Measurements from ENCODE around the gene SNX8. TPM values are rescaled to one million over a fixed set of nuclear protein-coding genes. Genes with fewer than 3 reads are reported as not detected.

The SNX8 gene
- total RNA-seq, 2 donors from 2014 or later: 10.7 to 29.2 TPM

DNA sequence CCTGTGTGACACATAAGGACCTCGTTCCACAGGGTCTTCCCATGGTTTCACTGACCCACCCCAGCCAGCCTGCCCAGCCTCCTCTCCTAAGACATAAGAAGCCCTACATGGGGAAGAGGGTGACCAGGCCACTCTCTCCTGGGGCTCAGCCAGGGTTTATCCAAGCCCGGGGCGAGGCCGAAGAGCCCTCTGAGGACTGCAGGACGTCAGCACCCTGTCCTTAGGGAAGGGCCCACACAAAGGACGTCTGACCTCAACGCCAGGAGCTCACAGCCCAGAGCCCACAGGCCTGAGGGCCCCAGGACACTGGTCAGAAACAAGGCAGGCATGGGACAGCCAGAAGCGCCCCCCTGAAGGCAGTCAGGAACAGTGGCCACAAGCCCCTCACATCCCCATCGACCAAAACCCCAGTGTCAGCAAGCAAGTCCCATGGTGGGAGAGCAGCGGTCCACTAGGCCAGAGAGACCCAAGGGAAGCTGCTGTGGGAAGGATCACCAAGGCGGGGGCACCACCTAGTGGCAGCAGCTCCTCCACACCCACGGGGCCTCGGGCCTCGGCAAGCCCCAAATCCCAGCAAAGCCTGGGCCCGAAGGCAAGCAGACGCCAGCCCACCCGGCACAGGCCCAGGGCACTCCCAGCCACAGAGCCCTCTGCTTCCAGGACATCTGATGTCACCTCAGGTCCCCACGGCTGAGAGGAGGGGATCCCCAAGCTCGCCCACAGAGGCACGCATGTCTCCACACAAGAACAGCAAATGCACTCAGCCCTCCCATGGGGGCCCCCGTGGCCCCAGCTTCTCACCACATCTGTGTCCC lies 104.9 kb downstream of the SNX8 start:
- intact Hi-C loops (cut with DNase I): loop anchor here (2.0 kb wide), 2 partner anchors 105 to 631 kb away; no protein-coding TSS in a partner anchor
- peak; percentile 61 for DNase-seq (ENCODE audit: low spot score)
- TF ChIP-seq, protein P1, sequence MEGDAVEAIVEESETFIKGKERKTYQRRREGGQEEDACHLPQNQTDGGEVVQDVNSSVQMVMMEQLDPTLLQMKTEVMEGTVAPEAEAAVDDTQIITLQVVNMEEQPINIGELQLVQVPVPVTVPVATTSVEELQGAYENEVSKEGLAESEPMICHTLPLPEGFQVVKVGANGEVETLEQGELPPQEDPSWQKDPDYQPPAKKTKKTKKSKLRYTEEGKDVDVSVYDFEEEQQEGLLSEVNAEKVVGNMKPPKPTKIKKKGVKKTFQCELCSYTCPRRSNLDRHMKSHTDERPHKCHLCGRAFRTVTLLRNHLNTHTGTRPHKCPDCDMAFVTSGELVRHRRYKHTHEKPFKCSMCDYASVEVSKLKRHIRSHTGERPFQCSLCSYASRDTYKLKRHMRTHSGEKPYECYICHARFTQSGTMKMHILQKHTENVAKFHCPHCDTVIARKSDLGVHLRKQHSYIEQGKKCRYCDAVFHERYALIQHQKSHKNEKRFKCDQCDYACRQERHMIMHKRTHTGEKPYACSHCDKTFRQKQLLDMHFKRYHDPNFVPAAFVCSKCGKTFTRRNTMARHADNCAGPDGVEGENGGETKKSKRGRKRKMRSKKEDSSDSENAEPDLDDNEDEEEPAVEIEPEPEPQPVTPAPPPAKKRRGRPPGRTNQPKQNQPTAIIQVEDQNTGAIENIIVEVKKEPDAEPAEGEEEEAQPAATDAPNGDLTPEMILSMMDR (IDR thresholded peaks at IDR 0.05): peak; percentile 44 to 85 (median 68)
- no peak for TF ChIP-seq POLR2A (IDR thresholded peaks at IDR 0.05)
- no peak for TF ChIP-seq POLR2AphosphoS5 (IDR thresholded peaks at IDR 0.05)
- H3K4me3 ChIP-seq: no peak overlapping the region
- H3K27me3 ChIP-seq (replicated peaks; ENCODE audit: insufficient read depth): no peaks in the 10 kb centered on the region
- no peak overlapping the region for H3K27ac ChIP-seq
- H3K4me1 ChIP-seq (replicated peaks): no peaks in the 10 kb centered on the region
- 46% methylated on average over 19 of the region's 21 CpGs for WGBS
- H3K9me3 ChIP-seq: no peaks in the 10 kb centered on the region
- H3K36me3 ChIP-seq: no peaks in the 10 kb centered on the region

DNA sequence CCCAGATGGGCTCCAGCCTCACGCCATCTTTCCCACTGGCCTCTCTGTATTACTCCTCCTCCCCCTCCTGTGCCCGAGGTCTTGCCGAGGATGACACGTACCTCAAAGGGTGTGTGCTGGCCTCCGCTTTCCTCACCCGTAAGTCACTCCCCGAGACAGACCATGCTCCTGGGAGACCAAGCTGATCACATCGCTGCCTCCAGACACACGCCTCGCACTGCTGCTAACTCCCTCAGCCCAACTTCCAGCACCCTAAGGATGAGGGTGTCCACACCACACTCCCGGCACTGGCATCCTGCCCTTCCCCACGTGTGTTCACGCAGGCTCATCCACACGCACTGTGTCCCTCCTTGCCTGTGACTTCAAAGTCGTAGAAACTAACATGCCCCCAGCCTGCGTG lies 105.5 kb downstream of the SNX8 start:
- no peak overlapping the region for H3K27ac ChIP-seq
- H3K4me1 ChIP-seq (replicated peaks): no peaks in the 10 kb centered on the region
- intact Hi-C loops (cut with DNase I): loop anchor here (2.0 kb wide), 2 partner anchors 104 to 630 kb away; no protein-coding TSS in a partner anchor
- WGBS: 95% methylated on average over 16 of the region's 16 CpGs
- no peak overlapping the region for H3K4me3 ChIP-seq
- no peaks in the 10 kb centered on the region for H3K36me3 ChIP-seq
- no peaks in the 10 kb centered on the region for H3K9me3 ChIP-seq
- DNase-seq (ENCODE audit: low spot score): no peak
- TF ChIP-seq, protein P1 (IDR thresholded peaks at IDR 0.05): no peak
- TF ChIP-seq POLR2A (IDR thresholded peaks at IDR 0.05): no peak
- TF ChIP-seq POLR2AphosphoS5 (IDR thresholded peaks at IDR 0.05): no peak
- no peaks in the 10 kb centered on the region for H3K27me3 ChIP-seq (replicated peaks; ENCODE audit: insufficient read depth)

DNA sequence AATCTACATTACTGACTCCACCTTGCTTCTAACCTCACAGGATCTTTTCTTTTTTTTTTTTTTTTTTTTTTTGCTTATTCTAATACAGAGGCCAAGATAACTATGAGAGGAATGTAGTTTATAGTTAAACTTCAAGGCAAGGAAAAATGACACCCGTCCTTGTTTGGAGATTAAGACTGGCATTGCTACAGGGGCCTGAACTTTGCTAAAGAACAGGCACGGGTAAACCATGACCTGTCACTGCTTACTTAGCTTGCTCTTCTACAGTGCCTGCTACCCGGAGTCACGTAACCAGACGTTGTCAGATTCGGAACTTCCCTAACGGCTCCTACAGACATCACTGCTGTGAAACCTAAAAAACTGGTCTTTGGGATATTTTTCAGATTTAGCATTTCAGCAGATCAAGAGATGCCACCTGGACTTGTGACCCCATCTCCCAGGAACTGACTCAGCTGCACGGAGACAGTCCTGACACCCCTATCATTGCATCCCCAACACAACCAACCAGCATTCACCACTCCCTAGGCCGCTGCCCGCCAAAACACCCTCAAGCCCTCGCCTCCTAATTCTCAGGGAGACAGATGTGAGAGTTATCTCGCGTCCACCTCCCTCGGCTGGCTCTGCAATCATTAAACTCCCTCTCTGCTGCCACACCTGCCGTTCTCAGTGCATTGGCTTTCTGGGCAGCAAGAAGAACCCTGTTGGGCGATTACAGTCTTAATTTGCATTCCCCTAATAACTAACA lies 109.0 kb downstream of the SNX8 start:
- TF ChIP-seq, protein P1 (IDR thresholded peaks at IDR 0.05): no peak
- TF ChIP-seq POLR2A (IDR thresholded peaks at IDR 0.05) (no peak), POLR2AphosphoS5 (IDR thresholded peaks at IDR 0.05) (peak; percentile 7)
- Histone ChIP-seq H3K4me3 (no peak overlapping the region), H3K4me1 (replicated peaks) (no peaks in the 10 kb centered on the region), H3K27ac (no peak overlapping the region), H3K9me3 (no peaks in the 10 kb centered on the region), H3K36me3 (no peaks in the 10 kb centered on the region), H3K27me3 (replicated peaks; ENCODE audit: insufficient read depth) (no peaks in the 10 kb centered on the region)
- 68% methylated on average over 16 of the region's 16 CpGs for WGBS
- intact Hi-C loops (cut with DNase I): no loop called here
- no peak for DNase-seq (ENCODE audit: low spot score)

DNA sequence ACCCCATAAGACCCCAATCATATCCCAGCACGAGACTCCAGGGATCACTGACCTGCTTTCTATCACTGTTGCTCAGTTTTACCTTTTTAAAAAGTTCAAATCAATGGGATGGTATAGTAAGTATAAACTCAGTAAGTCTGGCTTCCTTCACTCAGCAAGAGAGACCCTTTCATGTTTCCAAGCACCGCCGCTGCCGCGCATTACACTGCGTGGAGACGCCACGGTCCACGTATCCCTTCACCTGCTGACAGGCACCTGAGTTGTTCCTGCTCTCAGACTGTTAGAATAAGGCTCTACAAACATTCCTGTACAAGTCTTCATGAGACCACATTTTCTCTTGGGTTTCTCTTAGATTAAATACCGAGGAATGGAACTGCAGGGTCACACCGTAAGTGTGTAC lies 109.8 kb downstream of the SNX8 start:
- Histone ChIP-seq H3K27ac (no peak overlapping the region), H3K36me3 (no peaks in the 10 kb centered on the region), H3K27me3 (replicated peaks; ENCODE audit: insufficient read depth) (no peaks in the 10 kb centered on the region), H3K4me1 (replicated peaks) (no peaks in the 10 kb centered on the region), H3K9me3 (no peaks in the 10 kb centered on the region), H3K4me3 (no peak overlapping the region)
- TF ChIP-seq POLR2AphosphoS5 (IDR thresholded peaks at IDR 0.05) (no peak), POLR2A (IDR thresholded peaks at IDR 0.05) (no peak)
- TF ChIP-seq, protein P1 (IDR thresholded peaks at IDR 0.05): no peak
- no peak for DNase-seq (ENCODE audit: low spot score)
- intact Hi-C loops (cut with DNase I): no loop called here
- WGBS: 91% methylated on average over 11 of the region's 11 CpGs

Data from prostate gland (tissue), 2 donors.